Measurements from ENCODE around the gene SEC14L1. TPM values are rescaled to one million over a fixed set of nuclear protein-coding genes. Genes with fewer than 3 reads are reported as not detected.

SEC14L1 gene
- total RNA-seq, 2 donors from 2014 or later = 48.2 to 54.0 TPM

- no peaks in the 10 kb centered on the region for H3K27me3 ChIP-seq
- no peaks in the 10 kb centered on the region for H3K36me3 ChIP-seq
- DNase-seq (ENCODE audit: low spot score) = no peak
- peaks cover 0 to 14% of the 10 kb centered on the region in 2 donors for H3K4me1 ChIP-seq
- TF ChIP-seq, protein P1, sequence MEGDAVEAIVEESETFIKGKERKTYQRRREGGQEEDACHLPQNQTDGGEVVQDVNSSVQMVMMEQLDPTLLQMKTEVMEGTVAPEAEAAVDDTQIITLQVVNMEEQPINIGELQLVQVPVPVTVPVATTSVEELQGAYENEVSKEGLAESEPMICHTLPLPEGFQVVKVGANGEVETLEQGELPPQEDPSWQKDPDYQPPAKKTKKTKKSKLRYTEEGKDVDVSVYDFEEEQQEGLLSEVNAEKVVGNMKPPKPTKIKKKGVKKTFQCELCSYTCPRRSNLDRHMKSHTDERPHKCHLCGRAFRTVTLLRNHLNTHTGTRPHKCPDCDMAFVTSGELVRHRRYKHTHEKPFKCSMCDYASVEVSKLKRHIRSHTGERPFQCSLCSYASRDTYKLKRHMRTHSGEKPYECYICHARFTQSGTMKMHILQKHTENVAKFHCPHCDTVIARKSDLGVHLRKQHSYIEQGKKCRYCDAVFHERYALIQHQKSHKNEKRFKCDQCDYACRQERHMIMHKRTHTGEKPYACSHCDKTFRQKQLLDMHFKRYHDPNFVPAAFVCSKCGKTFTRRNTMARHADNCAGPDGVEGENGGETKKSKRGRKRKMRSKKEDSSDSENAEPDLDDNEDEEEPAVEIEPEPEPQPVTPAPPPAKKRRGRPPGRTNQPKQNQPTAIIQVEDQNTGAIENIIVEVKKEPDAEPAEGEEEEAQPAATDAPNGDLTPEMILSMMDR (IDR thresholded peaks at IDR 0.05) = no peak
- no peak overlapping the region for H3K27ac ChIP-seq
- H3K4me3 ChIP-seq = no peak overlapping the region
- no peaks in the 10 kb centered on the region for H3K9me3 ChIP-seq
Observed at GRCh38 chr17:77231076-77231871, 90.5 kb downstream of the SEC14L1 start.

GRCh38 chr17:77233127-77233526 lies 92.4 kb downstream of the SEC14L1 start:
- H3K4me1 ChIP-seq = peaks cover 0 to 14% of the 10 kb centered on the region in 2 donors
- DNase-seq (ENCODE audit: low spot score) = no peak
- no peaks in the 10 kb centered on the region for H3K36me3 ChIP-seq
- no peak overlapping the region for H3K4me3 ChIP-seq
- no peaks in the 10 kb centered on the region for H3K9me3 ChIP-seq
- TF ChIP-seq, protein P1 (IDR thresholded peaks at IDR 0.05) = no peak
- no peak overlapping the region for H3K27ac ChIP-seq
- H3K27me3 ChIP-seq = no peaks in the 10 kb centered on the region

GRCh38 chr17:77233635-77234334 lies 93.0 kb downstream of the SEC14L1 start:
- no peak for DNase-seq (ENCODE audit: low spot score)
- Histone ChIP-seq H3K36me3 (no peaks in the 10 kb centered on the region), H3K27ac (no peak overlapping the region), H3K27me3 (no peaks in the 10 kb centered on the region), H3K9me3 (no peaks in the 10 kb centered on the region), H3K4me3 (no peak overlapping the region), H3K4me1 (peaks cover 0 to 14% of the 10 kb centered on the region in 2 donors)
- TF ChIP-seq, protein P1 (IDR thresholded peaks at IDR 0.05) = no peak

DNA sequence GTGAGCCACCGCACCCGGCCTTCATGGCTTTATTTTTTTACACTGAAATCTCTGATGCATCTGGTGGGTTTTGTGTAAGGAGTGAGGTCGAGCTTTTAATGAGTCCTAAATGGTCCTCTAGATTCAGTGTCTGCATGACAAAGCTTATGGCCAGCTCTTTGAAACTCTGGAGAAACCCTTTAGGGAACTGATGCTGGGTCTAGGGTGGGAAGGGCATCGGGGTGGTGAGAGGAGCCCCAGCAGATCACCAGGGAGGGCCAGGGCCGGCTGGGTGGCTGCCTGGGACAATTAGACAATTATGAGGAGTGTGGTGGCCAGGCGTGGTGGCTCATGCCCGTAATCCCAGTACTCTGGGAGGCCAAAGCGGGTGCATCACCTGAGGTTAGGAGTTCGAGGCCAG lies 93.9 kb downstream of the SEC14L1 start:
- H3K4me3 ChIP-seq = no peak overlapping the region
- TF ChIP-seq, protein P1 (IDR thresholded peaks at IDR 0.05) = no peak
- H3K9me3 ChIP-seq = no peaks in the 10 kb centered on the region
- peak overlapping the region; percentile 55 to 59 for H3K27ac ChIP-seq
- no peaks in the 10 kb centered on the region for H3K27me3 ChIP-seq
- H3K4me1 ChIP-seq = peaks cover 0 to 14% of the 10 kb centered on the region in 2 donors
- no peaks in the 10 kb centered on the region for H3K36me3 ChIP-seq
- DNase-seq (ENCODE audit: low spot score) = no peak

DNA sequence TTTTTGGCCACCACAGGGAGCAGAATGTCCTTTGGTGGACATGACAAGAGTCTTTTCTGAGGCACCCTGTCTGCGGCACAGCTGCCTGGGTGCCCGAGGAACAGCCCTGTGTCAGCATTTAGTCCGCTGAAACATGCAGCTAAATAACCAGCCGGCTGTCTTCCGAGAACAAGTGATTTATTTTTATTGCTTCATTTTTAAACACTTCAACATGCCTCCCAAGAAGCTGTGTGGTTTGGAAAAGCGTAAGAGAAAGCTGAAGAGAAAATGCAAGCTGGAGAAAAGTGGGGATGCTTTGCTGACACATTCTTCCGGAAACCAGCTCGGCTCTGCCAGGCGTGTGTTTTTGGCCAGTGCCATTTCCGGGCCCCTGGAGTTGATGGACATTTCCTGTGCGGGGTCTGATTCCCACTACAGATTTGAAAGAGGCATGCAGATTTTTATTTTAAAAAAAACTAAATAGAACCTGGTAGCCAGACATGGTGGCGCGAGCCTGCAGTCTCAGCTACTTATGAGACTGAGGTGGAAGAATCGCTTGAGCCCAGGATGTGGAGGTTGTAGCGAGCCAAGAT lies 94.7 kb downstream of the SEC14L1 start:
- peak overlapping the region; percentile 17 to 27 for H3K4me3 ChIP-seq
- peak; percentile 72 for DNase-seq (ENCODE audit: low spot score)
- H3K36me3 ChIP-seq = no peaks in the 10 kb centered on the region
- TF ChIP-seq, protein P1 (IDR thresholded peaks at IDR 0.05) = no peak
- no peaks in the 10 kb centered on the region for H3K27me3 ChIP-seq
- peak overlapping the region; percentile 55 to 59 for H3K27ac ChIP-seq
- H3K4me1 ChIP-seq = peaks cover 0 to 14% of the 10 kb centered on the region in 2 donors
- H3K9me3 ChIP-seq = no peaks in the 10 kb centered on the region

All from right atrium auricular region (tissue), 2 donors.